Activated CD4-positive, alpha-beta T cell treated with anti-CD3 and anti-CD28 coated beads for 36 hours (primary cell): ENCODE data around the gene ATP5MG. TPM values are rescaled to one million over a fixed set of nuclear protein-coding genes. Genes with fewer than 3 reads are reported as not detected.
"Not testable (repeated sequence)": the region's sequence is repeated elsewhere in the genome, so short reads cannot be mapped to it uniquely, and the experiment has no call there.

Experiments used
- ATAC-seq: fragments of 200-7000 bp; cut with Tn5 transposase; one replicate; pipeline ENCODE4 v1.10.0; 2021; ENCODE audit warnings: mild to moderate bottlenecking, moderate library complexity
- CTCF ChIA-PET: fragments of 350-600 bp; sonication (Branson Sonifier 250); formaldehyde crosslinking; loops from one replicate; lab custom pipeline; 2021; ENCODE audit warnings: antibody characterized with exemption; lab: Charles Lee
- POLR2A ChIA-PET: fragments of 350-600 bp; sonication (Branson Sonifier 250); formaldehyde crosslinking; loops from one replicate; lab custom pipeline; 2021; ENCODE audit warnings: antibody characterized with exemption, inconsistent platforms; lab: Charles Lee
- DNase-seq: peaks from one replicate; pipeline ENCODE4 v3.0.0-alpha.2; 2020
- H3K27ac Mint-ChIP-seq: one replicate; pipeline ENCODE4 v1.8.0; 2021; ENCODE audit warnings: mixed read lengths
- H3K27me3 Mint-ChIP-seq: one replicate; pipeline ENCODE4 v1.8.0; 2021; ENCODE audit warnings: mixed read lengths
- H3K36me3 Mint-ChIP-seq: one replicate; pipeline ENCODE4 v1.8.0; 2021; ENCODE audit warnings: low read depth, mixed read lengths
- H3K4me1 Mint-ChIP-seq: one replicate; pipeline ENCODE4 v1.8.0; 2021; ENCODE audit warnings: mixed read lengths
- H3K4me3 Mint-ChIP-seq: one replicate; pipeline ENCODE4 v1.8.0; 2021; ENCODE audit warnings: mild to moderate bottlenecking, moderate library complexity, mixed read lengths
- H3K9me3 Mint-ChIP-seq: one replicate; pipeline ENCODE4 v1.8.0; 2021; ENCODE audit warnings: low read depth, mixed read lengths
- intact Hi-C, 2 experiments: fragments of 100-400 bp; cut with DNase I in 1 of 2; cut with micrococcal nuclease in 1 of 2; formaldehyde crosslinking; loops; one replicate each; pipeline versions ENCODE4 v1.14.2 to v1.15.1; 2022 to 2024; cut with DNase I, micrococcal nuclease
- total RNA-seq, 2 experiments: library from RNA; stranded (reverse); gene quantifications; one replicate each; pipeline ENCODE4 v1.2.3, GENCODE V29; 2021

Gene ATP5MG
- total RNA-seq, 2 experiments from 2014 or later = 136 to 229 TPM

DNA sequence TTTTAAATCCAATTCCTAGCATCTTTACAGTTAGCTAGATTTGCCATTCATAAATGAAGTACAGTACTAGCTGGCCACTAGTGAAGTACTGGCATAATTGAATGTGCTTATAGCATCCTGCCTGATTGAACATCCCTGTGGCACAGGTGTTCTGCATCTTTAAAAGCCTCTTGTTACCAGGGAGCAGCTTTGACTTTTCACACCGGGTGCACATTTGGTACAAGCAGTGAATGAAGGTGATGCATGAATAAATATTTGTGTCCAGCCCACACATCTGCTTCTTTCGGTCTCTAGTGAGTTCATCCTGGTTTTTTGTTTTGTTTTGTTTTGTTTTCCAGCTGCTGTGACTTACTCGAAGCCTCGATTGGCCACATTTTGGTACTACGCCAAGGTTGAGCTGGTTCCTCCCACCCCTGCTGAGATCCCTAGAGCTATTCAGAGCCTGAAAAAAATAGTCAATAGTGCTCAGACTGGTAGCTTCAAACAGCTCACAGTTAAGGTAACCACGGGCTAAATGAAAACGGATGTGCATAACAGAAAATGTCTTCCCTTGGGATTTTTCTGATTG, 5.3 kb downstream of the ATP5MG start:
- ChIA-PET CTCF (interaction anchor here (0.7 to 2.3 kb wide), 3 partner anchors 15 to 235 kb away, joined by 3 to 5 read pairs (median 5); no protein-coding TSS in a partner anchor), POLR2A (interaction anchor here (0.7 kb wide), 1 partner anchor 30 kb away, joined by 3 read pairs; the partner anchor contains the start of gene KMT2A)
- Mint-ChIP-seq H3K9me3 (no peaks in the 10 kb centered on the region), H3K4me1 (peaks cover 44% of the 10 kb centered on the region), H3K27me3 (no peaks in the 10 kb centered on the region), H3K4me3 (no peak overlapping the region), H3K27ac (peak overlapping the region; percentile 79), H3K36me3 (peaks cover 50% of the 10 kb centered on the region)
- no peak for DNase-seq
- ATAC-seq = no peak
- intact Hi-C loops = no loop called here

DNA sequence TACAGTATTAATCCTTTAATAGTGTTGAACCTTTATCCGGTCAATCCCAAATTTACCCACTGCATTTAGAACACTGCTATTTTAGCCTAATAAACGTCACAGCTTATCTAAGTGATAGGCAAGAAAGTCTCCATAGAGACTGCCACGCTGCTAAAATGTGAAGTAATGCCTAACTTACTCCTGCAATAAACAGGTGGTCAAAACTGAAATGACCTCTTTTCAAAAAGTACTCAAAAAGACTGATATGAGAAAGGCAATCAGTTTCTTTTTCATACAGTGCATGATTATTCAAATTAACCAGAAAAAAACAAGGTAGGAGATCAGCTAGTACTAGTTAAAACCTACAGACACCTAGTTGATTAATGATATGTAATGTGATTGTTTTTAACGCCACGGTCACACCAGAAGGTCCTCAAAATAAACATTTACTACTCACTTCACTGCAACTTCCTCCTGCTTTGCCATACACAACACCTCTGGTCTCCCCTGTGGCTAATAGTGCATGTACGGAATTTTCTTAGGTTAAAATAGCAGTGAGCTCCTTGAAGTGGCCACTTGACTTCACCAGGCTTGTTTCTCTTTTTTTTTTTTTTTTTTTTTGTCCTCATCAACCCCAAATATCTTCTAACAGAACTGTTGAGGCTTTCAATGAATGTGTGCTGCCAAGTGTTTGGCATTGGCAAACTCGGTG, 8.8 kb downstream of the ATP5MG start:
- no peak overlapping the region for H3K4me3 Mint-ChIP-seq
- H3K4me1 Mint-ChIP-seq = peaks cover 20% of the 10 kb centered on the region
- H3K36me3 Mint-ChIP-seq = peaks cover 35% of the 10 kb centered on the region
- CTCF ChIA-PET = interaction anchor here (1.0 kb wide), 1 partner anchor 239 kb away, joined by 3 read pairs; no protein-coding TSS in a partner anchor
- POLR2A ChIA-PET = no interaction called here
- intact Hi-C loops = no loop called here
- H3K9me3 Mint-ChIP-seq = no peaks in the 10 kb centered on the region
- H3K27ac Mint-ChIP-seq = peak overlapping the region; percentile 19
- H3K27me3 Mint-ChIP-seq = no peaks in the 10 kb centered on the region
- DNase-seq (no peak), ATAC-seq (no peak)

DNA sequence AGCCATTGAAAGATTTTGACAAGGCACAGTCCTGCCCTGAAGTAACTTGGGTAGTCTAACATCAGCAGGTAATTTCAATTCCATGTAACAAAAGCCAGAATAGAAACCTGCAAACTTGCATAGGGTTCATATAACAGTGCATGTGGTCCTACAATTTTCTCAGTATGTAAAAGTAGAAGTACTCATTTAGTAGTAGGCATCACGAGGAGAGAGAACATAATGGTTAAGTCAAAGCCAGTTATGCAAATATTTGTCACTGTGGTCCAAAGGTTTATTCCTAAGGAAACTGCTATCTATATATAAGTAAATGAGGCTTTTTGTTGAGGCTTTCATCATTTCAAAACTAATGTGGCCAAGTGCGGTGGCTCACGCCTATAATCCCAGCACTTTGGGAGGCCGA, 10.1 kb downstream of the ATP5MG start:
- Mint-ChIP-seq H3K27me3 (no peaks in the 10 kb centered on the region), H3K36me3 (peaks cover 28% of the 10 kb centered on the region), H3K27ac (no peak overlapping the region), H3K4me3 (no peak overlapping the region), H3K4me1 (peaks cover 11% of the 10 kb centered on the region), H3K9me3 (no peaks in the 10 kb centered on the region)
- intact Hi-C loops = no loop called here
- ATAC-seq (no peak), DNase-seq (no peak)
- POLR2A ChIA-PET = no interaction called here
- CTCF ChIA-PET = no interaction called here

DNA sequence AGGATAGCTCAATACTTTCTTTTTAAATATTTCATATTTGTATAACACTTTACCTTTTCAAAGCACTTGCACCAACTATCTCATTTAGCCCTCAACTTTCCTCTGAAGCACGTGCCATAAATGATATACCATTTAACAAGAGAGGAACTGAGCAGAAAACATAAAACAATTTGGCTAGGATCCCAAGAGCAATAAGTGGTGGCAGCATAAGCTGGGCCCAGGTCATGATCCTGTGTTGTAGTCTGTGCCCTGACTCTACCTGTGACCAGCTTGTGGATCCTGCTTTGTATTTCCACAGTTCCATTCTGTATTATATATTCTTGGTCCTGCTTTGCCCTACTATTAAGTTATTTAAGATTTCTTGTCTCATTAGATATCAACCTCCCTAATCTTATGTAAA, 11.5 kb downstream of the ATP5MG start:
- H3K9me3 Mint-ChIP-seq = no peaks in the 10 kb centered on the region
- CTCF ChIA-PET = interaction anchor here (1.5 kb wide), 1 partner anchor 16 kb away, joined by 4 read pairs; no protein-coding TSS in a partner anchor
- H3K4me3 Mint-ChIP-seq = no peak overlapping the region
- ATAC-seq = no peak
- no peak for DNase-seq
- H3K27me3 Mint-ChIP-seq = no peaks in the 10 kb centered on the region
- peaks cover 6% of the 10 kb centered on the region for H3K4me1 Mint-ChIP-seq
- intact Hi-C loops = no loop called here
- H3K27ac Mint-ChIP-seq = no peak overlapping the region
- POLR2A ChIA-PET = interaction anchor here (1.1 kb wide), 1 partner anchor 23 kb away, joined by 3 read pairs; the partner anchor contains the start of gene KMT2A
- peaks cover 18% of the 10 kb centered on the region for H3K36me3 Mint-ChIP-seq

DNA sequence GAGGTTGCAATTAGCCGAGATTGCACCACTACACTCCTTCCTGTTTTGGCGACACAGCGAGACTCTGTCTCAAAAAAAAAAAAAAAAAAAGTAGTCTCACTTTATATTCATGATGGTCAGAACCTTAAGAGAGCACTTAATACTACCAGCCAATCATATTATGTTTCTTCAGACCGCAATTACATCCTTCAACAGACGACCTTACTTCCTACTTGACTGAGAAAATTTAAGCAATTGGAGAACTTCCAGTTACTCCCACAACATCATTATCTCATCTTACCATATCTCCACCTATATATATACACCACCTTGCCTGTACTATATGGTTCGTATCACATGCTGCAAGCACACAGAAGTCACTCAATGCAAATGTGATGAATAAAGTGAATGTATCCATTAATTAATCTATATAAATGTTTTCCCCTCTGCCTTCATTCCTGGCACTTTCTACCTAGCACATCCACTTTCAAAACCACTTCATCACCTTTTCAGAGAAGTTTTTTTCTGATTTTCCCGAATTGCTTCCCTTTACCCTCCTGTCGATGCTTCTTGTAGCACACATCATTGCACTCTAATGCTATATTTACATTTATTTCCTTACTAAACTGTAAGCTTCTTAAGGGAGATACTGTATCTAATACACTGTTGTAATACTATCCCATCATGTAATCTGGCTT, 13.8 kb downstream of the ATP5MG start:
- POLR2A ChIA-PET = interaction anchor here (1.0 to 1.3 kb wide), 2 partner anchors 10 to 13 kb away, joined by 3 to 7 read pairs; no protein-coding TSS in a partner anchor
- Mint-ChIP-seq H3K36me3 (peaks cover 4% of the 10 kb centered on the region), H3K27ac (no peak overlapping the region)

DNA sequence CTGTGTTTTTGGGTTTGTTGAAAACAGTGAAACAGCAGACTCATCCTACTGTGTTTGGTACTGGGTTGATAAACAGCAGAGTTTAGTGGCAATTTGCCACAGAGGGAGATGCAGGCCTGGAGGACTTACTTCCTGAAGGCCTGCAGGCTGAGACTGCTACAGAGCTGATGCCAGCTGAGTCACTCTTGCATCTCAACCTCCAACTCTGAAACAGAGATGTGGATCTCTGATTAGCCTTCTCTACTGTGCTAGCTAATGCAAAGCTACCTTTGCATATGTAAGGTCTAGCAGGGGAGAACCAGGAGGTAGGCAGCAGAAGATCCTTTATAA, 14.3 kb downstream of the ATP5MG start:
- DNase-seq (peak; percentile 48), ATAC-seq (peak; percentile 88)
- CTCF ChIA-PET = no interaction called here
- no peaks in the 10 kb centered on the region for H3K9me3 Mint-ChIP-seq
- H3K4me3 Mint-ChIP-seq = no peak overlapping the region
- H3K27ac Mint-ChIP-seq = no peak overlapping the region
- no peaks in the 10 kb centered on the region for H3K4me1 Mint-ChIP-seq
- POLR2A ChIA-PET = interaction anchor here (1.0 to 1.3 kb wide), 2 partner anchors 9 to 14 kb away, joined by 3 to 7 read pairs; no protein-coding TSS in a partner anchor
- no peaks in the 10 kb centered on the region for H3K27me3 Mint-ChIP-seq
- no peaks in the 10 kb centered on the region for H3K36me3 Mint-ChIP-seq
- intact Hi-C loops = no loop called here

More for the DNA sequence above, 13.8 kb downstream of the ATP5MG start:
- DNase-seq = no peak
- CTCF ChIA-PET = interaction anchor here (0.6 kb wide), 1 partner anchor 1155 kb away, joined by 3 read pairs; no protein-coding TSS in a partner anchor
- peaks cover 2% of the 10 kb centered on the region for H3K4me1 Mint-ChIP-seq
- intact Hi-C loops = no loop called here
- no peak overlapping the region for H3K4me3 Mint-ChIP-seq
- ATAC-seq = no peak
- H3K9me3 Mint-ChIP-seq = no peaks in the 10 kb centered on the region
- no peaks in the 10 kb centered on the region for H3K27me3 Mint-ChIP-seq

DNA sequence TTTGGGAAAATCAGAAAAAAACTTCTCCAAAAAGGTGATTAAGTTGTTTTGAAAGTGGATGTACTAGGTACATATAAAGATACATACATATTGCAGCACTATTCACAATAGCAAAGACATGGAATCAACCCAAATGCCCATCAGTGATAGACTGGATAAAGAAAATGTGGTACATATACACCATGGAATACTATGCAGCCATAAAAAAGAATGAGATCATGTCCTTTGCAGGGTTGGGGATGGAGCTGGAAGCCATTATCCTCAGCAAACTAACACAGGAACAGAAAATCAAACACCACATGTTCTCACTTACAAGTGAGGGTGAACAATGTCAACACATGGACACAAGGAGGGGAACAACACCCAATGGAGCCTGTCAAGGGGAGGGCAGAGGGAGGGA, 15.5 kb downstream of the ATP5MG start:
- DNase-seq, ATAC-seq, H3K9me3 Mint-ChIP-seq, H3K4me1 Mint-ChIP-seq, H3K4me3 Mint-ChIP-seq, POLR2A ChIA-PET, H3K36me3 Mint-ChIP-seq, H3K27me3 Mint-ChIP-seq, H3K27ac Mint-ChIP-seq, intact Hi-C loops: not testable (repeated sequence)
- CTCF ChIA-PET = interaction anchor here (0.6 kb wide), 1 partner anchor 68 kb away, joined by 3 read pairs; no protein-coding TSS in a partner anchor

DNA sequence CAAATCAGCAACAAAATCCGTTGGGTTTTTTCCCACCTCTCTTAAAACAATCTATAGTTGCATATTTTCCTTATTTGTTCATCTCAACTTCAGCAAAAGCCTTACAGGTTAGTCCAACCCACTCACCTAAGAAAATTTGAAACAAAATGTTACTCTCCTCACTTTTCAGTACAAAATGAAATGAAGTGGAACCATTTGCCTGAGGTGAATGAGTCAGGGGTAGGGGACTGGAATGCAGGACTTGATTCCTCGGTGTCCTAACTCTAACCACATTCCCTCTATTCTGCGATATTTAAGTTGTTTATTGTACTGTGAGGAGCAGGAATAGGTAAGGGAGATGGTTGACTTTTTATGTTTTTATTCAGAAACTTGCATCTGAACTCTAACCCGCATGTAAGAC, 16.4 kb downstream of the ATP5MG start:
- Mint-ChIP-seq H3K4me1 (no peaks in the 10 kb centered on the region), H3K4me3 (no peak overlapping the region), H3K27ac (no peak overlapping the region), H3K36me3 (no peaks in the 10 kb centered on the region), H3K9me3 (no peaks in the 10 kb centered on the region), H3K27me3 (no peaks in the 10 kb centered on the region)
- ChIA-PET POLR2A (no interaction called here), CTCF (interaction anchor here (0.6 to 1.4 kb wide), 4 partner anchors 15 to 108 kb away, joined by 3 to 6 read pairs (median 4); no protein-coding TSS in a partner anchor)
- ATAC-seq (no peak), DNase-seq (no peak)
- intact Hi-C loops = no loop called here

DNA sequence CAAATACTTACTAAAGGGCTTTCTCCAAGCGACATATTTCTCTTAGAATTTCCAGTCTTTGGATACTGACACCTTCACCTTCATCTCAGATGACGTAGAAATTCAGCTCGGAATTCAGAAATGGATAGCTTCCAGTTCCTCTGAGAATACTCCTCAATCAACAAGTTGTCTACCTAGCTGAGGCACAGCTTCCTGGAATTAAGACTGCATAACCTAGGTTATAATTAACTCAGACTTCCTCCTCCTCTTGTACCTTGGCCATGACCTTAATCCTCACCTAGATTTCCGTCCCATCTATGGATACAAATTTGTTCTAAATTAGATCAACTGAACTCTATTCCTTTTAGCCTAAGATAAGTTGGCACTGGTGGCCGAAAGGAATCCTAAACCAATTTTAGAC, 17.4 kb downstream of the ATP5MG start:
- Mint-ChIP-seq H3K4me3 (no peak overlapping the region), H3K27ac (no peak overlapping the region), H3K36me3 (no peaks in the 10 kb centered on the region), H3K4me1 (no peaks in the 10 kb centered on the region), H3K9me3 (no peaks in the 10 kb centered on the region), H3K27me3 (no peaks in the 10 kb centered on the region)
- ChIA-PET CTCF (interaction anchor here (0.6 to 1.4 kb wide), 7 partner anchors 14 to 325 kb away, joined by 3 to 6 read pairs (median 4); no protein-coding TSS in a partner anchor), POLR2A (no interaction called here)
- ATAC-seq = no peak
- DNase-seq = no peak
- intact Hi-C loops = no loop called here

DNA sequence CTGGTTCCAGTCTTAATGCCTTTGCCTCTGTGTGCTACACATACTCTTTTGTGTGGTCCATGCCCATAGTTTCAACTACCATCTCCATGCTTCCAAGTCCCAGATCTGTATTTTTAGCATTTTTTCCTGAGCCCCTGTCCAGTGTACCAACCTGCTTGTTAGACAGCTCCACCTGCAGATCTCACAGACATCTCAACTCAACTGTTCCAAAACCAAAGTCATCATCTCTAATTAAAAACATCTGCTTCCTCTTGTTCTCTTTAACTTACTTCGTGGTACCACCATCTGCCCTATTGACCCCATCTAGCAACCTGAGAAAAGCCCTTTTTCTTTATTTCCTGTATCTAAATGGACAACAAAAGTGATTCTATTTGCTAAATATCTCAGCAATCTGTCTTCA, 26.3 kb downstream of the ATP5MG start:
- Mint-ChIP-seq H3K9me3 (no peaks in the 10 kb centered on the region), H3K27ac (no peak overlapping the region), H3K36me3 (no peaks in the 10 kb centered on the region), H3K27me3 (no peaks in the 10 kb centered on the region), H3K4me1 (peaks cover 4% of the 10 kb centered on the region), H3K4me3 (no peak overlapping the region)
- ChIA-PET CTCF (interaction anchor here (1.1 kb wide), 1 partner anchor 61 kb away, joined by 3 read pairs; no protein-coding TSS in a partner anchor), POLR2A (interaction anchor here (0.6 kb wide), 1 partner anchor 417 kb away, joined by 3 read pairs; no protein-coding TSS in a partner anchor)
- intact Hi-C loops = no loop called here
- DNase-seq (no peak), ATAC-seq (no peak)

DNA sequence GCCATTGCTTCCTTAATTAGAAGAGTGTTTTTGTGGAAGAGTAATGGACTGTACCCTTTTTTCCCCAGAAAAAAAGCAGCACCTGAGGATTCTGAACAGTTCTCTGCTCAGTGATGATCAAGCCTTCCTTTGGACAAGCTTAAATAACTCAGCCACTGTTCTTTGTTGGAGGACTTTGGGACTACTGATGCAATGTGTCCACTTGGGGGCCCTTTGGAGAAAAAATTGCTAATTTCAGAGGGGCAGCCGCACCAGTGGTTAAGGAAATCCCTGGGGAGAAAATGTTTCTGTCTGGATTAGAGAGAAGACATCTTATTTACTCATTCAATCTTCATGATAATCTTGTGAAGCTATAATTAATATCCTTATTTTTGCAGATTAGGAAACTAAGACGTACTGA, 29.6 kb downstream of the ATP5MG start:
- Mint-ChIP-seq H3K36me3 (no peaks in the 10 kb centered on the region), H3K4me3 (no peak overlapping the region), H3K4me1 (peaks cover 13% of the 10 kb centered on the region), H3K9me3 (no peaks in the 10 kb centered on the region), H3K27ac (no peak overlapping the region), H3K27me3 (no peaks in the 10 kb centered on the region)
- ChIA-PET CTCF (interaction anchor here (0.6 to 2.0 kb wide), 8 partner anchors 10 to 771 kb away, joined by 3 to 7 read pairs (median 3); no protein-coding TSS in a partner anchor), POLR2A (interaction anchor here (0.6 kb wide), 1 partner anchor 10 kb away, joined by 3 read pairs; no protein-coding TSS in a partner anchor)
- DNase-seq (no peak), ATAC-seq (no peak)
- intact Hi-C loops = no loop called here
